Erythroblast (primary cell): ENCODE results near the gene KCNK4.

ENCODE experiments used
- GATA1 ChIP-seq: IDR thresholded peaks from 2 replicates; pipeline ENCODE4 v1.6.1; 2011; ENCODE audit warnings: low read depth, mild to moderate bottlenecking, control low read depth, low read length, moderate library complexity
- POLR2A ChIP-seq: IDR thresholded peaks from 2 replicates; pipeline ENCODE4 v1.6.1; 2011; ENCODE audit warnings: mild to moderate bottlenecking, low read length

GRCh38 chr11:64244966-64245365 is 46.1 kb upstream of the KCNK4 start:
- TF ChIP-seq POLR2A: no peak
- no peak for TF ChIP-seq GATA1
